Thoracic aorta (tissue), 2 donors: Measurements from ENCODE around the gene CDKL5. TPM values are rescaled to one million over a fixed set of nuclear protein-coding genes. Genes with fewer than 3 reads are reported as not detected.

Source experiments
- ATAC-seq: fragments of 150-250 bp; one replicate; pipeline ENCODE4 v1.8.0; 2017; ENCODE audit warnings: low read depth; ENCODE audit not compliant: insufficient number of reproducible peaks, low FRiP score
- DNase-seq: peaks from one replicate; pipeline ENCODE4 v3.0.0-alpha.2; 2020; ENCODE audit warnings: low spot score
- H3K27ac ChIP-seq, 2 donors: fragments of 200-600 bp; sonication (generic); 1 replicate in 1 of 2; 2 replicates in 1 of 2; pipeline ENCODE4 v1.5.1; 2016; ENCODE audit warnings: mild to moderate bottlenecking in 2 of 2, moderate library complexity in 2 of 2
- H3K27me3 ChIP-seq: fragments of 200-600 bp; sonication (generic); replicated peaks from 2 replicates; pipeline ENCODE4 v1.6.0; 2016; ENCODE audit warnings: mild to moderate bottlenecking; ENCODE audit not compliant: insufficient read depth
- H3K36me3 ChIP-seq: fragments of 200-600 bp; sonication (generic); one replicate; pipeline ENCODE4 v1.5.1; 2016
- H3K4me1 ChIP-seq, 2 donors: fragments of 200-600 bp; sonication (generic); 1 replicate in 1 of 2; 2 replicates in 1 of 2; pipeline versions ENCODE4 v1.5.1 to v1.6.0; 2016; ENCODE audit warnings: low read depth in 2 of 2, mild to moderate bottlenecking in 1 of 2; ENCODE audit not compliant: control insufficient read depth in 1 of 2
- H3K4me3 ChIP-seq: fragments of 200-600 bp; sonication (generic); 2 replicates; pipeline ENCODE4 v1.5.1; 2016; ENCODE audit warnings: mild to moderate bottlenecking
- H3K9me3 ChIP-seq: fragments of 200-600 bp; sonication (generic); 2 replicates; pipeline ENCODE4 v1.5.1; 2016
- total RNA-seq, 2 donors: library from RNA; depleted of rRNA; stranded (reverse); fragments of >200 nt; gene quantifications; one replicate each; pipeline versions ENCODE4 v1.1.0 to v1.2.3, GENCODE V29; 2016
- TF ChIP-seq, protein P1 (sequence below): fragments of 200-600 bp; sonication (generic); IDR thresholded peaks from one replicate; pipeline ENCODE4 v1.5.1; 2019; ENCODE audit warnings: antibody characterized with exemption

Gene CDKL5
- total RNA-seq, 2 donors from 2014 or later: 13.5 to 17.2 TPM

DNA sequence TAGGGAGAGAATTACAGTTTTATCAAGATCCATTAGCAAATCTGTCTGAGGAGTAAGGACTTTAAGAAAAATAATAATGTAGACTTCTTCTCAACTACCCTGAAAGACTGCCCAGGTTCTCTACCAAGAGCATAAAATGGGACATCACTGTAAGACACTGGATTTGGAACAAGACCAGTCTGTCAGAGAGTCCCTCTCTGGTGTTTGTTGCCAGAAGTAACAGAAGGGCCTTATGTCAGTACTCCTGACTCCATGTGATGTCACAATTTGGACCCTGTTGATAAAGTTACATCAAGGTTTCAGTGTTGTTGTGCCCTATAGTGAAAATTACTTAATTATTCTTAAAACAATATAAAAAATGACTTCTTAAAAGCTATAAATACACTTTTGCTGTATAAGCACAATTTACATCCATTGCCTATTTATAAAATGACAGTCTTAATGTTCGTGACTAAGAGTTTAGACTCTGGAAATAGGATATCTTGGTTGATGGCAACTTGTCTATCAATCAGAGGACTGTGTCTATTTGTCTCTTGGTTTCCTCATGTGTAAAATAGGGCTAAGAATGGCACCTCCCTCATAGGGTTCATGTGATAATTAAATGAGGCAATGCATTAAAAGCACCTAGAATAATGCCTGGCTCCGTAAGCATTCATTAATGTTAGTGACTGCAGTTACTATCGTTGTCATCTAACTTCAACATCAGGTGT lies 188.7 kb downstream of the CDKL5 start:
- no peak overlapping the region for H3K27ac ChIP-seq
- DNase-seq (no peak), ATAC-seq (no peak)
- no peaks in the 10 kb centered on the region for H3K9me3 ChIP-seq
- no peaks in the 10 kb centered on the region for H3K4me1 ChIP-seq
- H3K36me3 ChIP-seq: no peaks in the 10 kb centered on the region
- no peaks in the 10 kb centered on the region for H3K27me3 ChIP-seq
- TF ChIP-seq, protein P1, sequence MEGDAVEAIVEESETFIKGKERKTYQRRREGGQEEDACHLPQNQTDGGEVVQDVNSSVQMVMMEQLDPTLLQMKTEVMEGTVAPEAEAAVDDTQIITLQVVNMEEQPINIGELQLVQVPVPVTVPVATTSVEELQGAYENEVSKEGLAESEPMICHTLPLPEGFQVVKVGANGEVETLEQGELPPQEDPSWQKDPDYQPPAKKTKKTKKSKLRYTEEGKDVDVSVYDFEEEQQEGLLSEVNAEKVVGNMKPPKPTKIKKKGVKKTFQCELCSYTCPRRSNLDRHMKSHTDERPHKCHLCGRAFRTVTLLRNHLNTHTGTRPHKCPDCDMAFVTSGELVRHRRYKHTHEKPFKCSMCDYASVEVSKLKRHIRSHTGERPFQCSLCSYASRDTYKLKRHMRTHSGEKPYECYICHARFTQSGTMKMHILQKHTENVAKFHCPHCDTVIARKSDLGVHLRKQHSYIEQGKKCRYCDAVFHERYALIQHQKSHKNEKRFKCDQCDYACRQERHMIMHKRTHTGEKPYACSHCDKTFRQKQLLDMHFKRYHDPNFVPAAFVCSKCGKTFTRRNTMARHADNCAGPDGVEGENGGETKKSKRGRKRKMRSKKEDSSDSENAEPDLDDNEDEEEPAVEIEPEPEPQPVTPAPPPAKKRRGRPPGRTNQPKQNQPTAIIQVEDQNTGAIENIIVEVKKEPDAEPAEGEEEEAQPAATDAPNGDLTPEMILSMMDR: no peak
- H3K4me3 ChIP-seq: no peak overlapping the region

DNA sequence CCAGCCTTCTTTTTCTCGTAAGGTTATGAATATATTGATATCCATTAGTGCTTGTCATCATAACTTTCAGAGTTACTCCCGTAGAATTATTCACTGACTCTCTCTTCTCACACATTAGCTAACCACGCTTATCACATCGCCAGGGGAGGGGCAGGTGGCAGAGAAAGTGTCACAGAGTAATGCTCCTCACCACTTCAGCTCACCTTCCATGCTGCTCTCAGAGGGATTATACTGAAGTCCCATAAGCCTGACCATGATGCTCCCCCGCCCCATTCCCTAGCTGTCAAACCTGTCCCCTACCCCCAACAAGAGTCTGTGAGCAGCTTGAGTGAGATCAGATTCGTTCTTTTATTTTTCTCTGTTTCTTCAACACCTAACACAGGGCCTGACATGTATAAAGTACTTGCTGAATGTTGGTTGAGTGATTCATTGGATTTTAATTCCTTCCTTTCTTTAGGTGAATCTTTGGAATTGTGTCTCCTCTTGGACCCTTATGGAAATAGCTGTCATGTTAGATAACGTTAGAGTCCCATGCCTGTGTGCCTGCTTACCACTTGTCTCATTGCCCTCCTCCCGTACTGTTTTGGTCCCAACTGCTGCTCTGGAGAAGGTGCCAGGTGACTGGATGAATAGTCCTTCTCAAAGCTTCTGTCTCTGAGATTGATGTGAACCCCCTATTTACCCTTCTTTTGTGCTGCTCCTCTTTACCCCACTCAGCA lies 191.4 kb downstream of the CDKL5 start:
- H3K36me3 ChIP-seq: no peaks in the 10 kb centered on the region
- H3K4me1 ChIP-seq: no peaks in the 10 kb centered on the region
- H3K27me3 ChIP-seq: no peaks in the 10 kb centered on the region
- no peak for ATAC-seq
- H3K9me3 ChIP-seq: no peaks in the 10 kb centered on the region
- TF ChIP-seq, protein P1: no peak
- no peak for DNase-seq
- H3K27ac ChIP-seq: no peak overlapping the region
- no peak overlapping the region for H3K4me3 ChIP-seq

DNA sequence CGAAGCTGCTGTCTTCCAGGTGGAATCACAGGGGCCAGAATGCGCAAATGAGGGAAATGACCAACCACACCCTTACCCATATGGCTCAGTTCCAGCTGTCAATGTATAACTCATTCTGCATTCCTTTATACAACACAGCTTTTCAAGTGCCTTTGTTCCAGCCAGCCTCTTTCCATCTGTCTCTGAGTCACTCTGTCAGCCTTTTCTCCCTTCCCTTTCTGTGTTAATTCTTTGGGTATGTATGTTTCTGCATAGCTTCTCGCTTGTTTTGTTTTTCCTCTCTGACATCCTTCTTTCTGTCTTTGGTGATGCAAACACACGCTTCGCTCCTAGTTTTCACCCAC lies 192.0 kb downstream of the CDKL5 start:
- TF ChIP-seq, protein P1: no peak
- Histone ChIP-seq H3K36me3 (no peaks in the 10 kb centered on the region), H3K4me1 (no peaks in the 10 kb centered on the region), H3K27me3 (no peaks in the 10 kb centered on the region), H3K4me3 (no peak overlapping the region), H3K27ac (no peak overlapping the region), H3K9me3 (no peaks in the 10 kb centered on the region)
- ATAC-seq: no peak
- no peak for DNase-seq

- H3K27ac ChIP-seq: no peak overlapping the region
- H3K4me1 ChIP-seq: no peaks in the 10 kb centered on the region
- TF ChIP-seq, protein P1: no peak
- H3K9me3 ChIP-seq: no peaks in the 10 kb centered on the region
- no peaks in the 10 kb centered on the region for H3K36me3 ChIP-seq
- no peak for ATAC-seq
- no peaks in the 10 kb centered on the region for H3K27me3 ChIP-seq
- no peak overlapping the region for H3K4me3 ChIP-seq
- no peak for DNase-seq
Observed at GRCh38 chrX:18619288-18619687, 193.9 kb downstream of the CDKL5 start.

DNA sequence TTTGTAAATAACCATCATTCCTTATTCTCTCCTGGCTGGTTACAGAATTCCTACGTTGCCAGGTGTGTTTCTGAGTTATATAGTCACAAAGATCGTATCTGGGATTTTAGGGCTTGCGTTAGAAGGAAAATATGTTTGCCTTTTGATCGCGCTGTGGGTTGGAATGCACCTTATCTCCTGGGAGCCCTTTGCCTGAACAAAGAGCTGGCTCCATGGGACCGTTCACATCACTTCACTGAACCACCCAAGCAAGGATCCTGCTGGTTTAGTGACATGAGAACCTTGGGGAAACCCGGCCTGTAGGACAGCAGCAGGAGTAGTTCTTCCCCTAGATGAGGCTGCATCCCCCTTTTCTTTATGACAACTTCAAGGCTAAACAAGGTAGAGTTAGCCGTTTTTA lies 194.9 kb downstream of the CDKL5 start:
- Histone ChIP-seq H3K4me3 (no peak overlapping the region), H3K27ac (no peak overlapping the region), H3K9me3 (no peaks in the 10 kb centered on the region), H3K4me1 (no peaks in the 10 kb centered on the region), H3K27me3 (no peaks in the 10 kb centered on the region), H3K36me3 (no peaks in the 10 kb centered on the region)
- no peak for ATAC-seq
- TF ChIP-seq, protein P1: no peak
- DNase-seq: no peak
